Activated T-cell treated with anti-CD3 and anti-CD28 coated beads for 4 hours (primary cell): ENCODE results near the gene ITGA2B.
A peak's percentile ranks its signal among the peaks of the same experiment; 100 is the strongest.
"Not testable (repeated sequence)": the region's sequence is repeated elsewhere in the genome, so short reads cannot be mapped to it uniquely, and the experiment has no call there.

Source experiments
- DNase-seq: peaks from one replicate; pipeline ENCODE4 v3.0.0-alpha.2; 2020

ITGA2B gene

GRCh38 chr17:44368391-44369243 lies 20.8 kb downstream of the ITGA2B start:
- not testable (repeated sequence) for DNase-seq

GRCh38 chr17:44367231-44367979 lies 22.0 kb downstream of the ITGA2B start:
- no peak for DNase-seq

DNA sequence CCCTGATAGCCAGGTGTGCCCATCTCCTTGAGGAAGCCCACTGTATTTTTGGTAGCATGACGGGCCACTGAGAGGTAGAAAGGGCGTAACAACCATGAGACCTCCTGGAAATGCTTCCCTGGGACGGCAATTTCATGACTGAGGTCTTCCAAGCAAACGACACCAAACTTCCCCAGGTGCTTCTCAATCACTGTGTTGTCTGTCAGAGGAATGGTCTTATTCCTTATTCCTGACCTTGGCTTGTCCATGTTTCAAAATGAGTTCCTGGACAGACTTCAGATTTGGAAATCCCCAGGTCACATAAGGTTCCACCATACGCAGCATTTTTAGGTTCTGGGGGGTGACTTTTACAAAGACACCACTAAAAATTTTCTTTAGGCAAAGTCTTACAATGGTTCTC lies 24.4 kb downstream of the ITGA2B start:
- not testable (repeated sequence) for DNase-seq

GRCh38 chr17:44363613-44364159 lies 25.8 kb downstream of the ITGA2B start, which contains the start of gene FAM171A2:
Gene FAM171A2 (minus strand): TSS chr17:44363853. CDS start chr17:44363714, 139 bp downstream.
- DNase-seq = peak; percentile 49

GRCh38 chr17:44362949-44363612 lies 26.4 kb downstream of the ITGA2B start:
- no peak for DNase-seq

GRCh38 chr17:44362459-44362948 lies 26.9 kb downstream of the ITGA2B start:
- no peak for DNase-seq

DNA sequence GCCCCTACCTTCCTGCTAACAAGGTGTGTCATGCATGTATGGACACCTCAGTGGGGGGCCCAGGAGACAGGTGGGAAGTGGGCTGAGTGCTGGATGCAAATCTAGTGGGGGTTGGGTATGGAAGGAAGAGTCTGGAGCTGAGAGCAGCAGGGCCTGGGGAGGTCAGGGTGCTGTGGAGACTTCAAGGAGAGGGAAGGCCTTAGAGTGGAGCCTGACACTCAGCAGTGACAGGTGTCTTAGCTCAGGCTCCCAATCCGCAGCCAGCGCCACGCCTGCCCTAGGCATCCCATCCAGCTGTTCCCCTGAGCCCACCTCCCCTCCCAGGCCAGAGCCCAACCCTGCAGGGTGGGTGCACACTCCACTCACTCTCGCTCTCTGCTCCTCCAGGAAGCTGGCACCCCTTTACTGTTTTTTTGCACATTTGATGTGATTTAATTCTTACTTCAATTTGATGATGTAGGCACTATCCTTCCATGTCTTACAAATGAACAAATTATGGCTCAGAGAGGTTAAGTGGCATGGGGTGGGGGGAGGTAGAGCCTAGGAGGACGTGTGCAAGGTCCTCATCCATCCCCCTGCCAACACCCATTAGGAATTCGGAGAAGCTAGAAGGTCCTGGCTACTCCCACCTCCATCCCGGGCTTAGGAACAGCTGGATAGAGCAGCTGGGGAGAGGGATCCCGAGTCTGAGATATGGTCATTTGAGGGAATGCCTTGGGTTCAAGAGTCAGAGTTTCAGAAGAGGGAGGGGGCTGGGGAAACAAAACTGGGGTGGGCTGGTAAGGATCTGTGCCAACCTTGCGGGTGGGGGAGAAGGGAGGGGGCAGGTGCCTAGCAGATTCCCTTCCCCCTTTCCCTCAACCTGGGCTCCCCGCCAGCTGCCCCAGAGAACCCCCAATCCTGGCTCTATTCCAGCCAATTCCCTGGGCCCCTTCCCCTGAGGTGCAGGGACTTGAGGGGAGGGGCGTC lies 27.9 kb downstream of the ITGA2B start:
- DNase-seq = no peak

DNA sequence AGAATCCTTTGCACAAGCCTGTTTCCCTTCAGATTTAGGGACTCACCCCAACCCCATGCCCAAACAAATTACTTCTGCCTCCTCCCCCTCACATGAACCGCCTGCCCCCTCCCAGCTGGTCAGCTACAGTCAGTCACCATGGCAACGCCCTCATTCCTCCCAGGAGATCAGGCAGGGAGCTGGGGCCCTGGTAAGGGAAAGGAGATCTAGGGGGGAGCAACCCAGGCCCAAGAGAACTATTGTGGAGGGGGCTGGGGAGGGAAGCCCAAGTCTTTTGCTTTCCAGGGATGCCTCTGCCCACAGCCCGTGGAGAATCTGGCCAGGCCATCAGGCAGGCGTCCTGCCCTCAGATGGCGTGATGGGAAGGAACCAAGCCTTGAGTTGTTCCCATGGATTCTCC lies 28.6 kb downstream of the ITGA2B start:
- no peak for DNase-seq

DNA sequence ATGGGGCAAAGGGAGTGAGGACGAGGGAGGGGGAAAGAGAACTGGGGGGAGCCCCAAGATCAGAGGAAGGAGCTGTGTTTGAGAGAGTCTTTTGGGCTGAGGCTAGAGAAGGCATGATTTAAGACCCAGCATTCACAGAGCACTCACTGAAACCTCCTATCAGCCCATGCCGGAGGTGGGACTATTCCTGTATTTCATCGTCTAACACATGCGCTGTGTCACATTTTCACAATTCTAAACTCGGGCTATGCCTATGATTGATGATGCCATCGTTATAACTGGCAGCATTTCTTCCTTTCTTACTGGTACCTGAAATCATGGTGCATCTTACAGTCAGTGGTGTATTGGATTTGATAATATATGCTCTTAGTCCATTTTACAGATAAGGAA lies 29.3 kb downstream of the ITGA2B start:
- DNase-seq = no peak

DNA sequence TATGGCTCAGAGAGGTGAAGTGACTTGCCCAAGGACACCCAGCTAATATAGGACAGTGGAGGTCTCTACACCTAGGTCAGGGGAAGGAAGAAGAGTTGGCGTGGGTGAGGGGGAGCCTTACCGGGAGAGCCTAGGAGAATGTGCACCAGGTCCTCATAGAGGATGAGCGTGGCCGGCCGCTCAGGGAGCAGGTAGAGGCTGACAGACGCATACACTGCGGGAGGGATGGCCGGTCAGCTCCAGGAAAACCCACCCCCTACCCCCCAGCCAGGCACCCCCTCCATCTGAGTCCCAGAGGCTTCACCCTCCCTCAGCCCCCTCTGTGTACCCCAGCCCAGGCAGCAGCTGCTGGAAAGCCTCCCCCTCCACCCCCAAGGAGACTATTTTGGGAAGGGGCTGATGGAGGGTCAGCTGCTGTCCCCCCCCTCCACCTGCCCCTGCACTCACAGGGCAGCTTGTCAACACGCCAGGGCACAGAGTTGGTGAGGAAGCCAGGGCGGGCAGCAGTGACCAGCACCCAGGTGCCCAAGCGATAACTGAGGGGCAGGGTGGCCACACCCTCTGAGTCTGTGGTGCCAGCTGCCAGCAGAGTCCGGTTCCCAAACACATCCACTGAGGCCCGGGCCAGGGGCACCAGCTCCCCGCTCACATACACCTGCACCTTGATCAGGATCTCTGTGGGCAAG lies 29.8 kb downstream of the ITGA2B start:
- DNase-seq = no peak

DNA sequence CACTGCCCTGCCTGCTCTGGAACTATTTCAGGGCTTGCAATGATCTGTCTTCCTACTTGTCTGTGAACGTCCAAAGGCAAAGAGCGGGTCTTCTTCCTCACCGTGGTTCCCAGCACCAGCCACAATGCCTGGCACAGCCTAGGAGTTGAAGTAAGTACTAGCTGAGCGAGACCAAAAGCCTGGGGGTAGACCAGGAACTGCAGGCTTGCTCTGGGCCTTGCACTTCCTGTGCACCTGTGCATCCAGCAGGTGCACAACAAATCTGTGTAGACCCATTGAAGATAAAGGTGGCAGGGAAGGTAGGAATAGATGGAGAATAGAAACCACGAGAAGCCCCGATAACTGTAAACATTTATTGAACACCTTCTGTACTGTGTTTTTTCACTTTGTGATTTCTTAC lies 30.4 kb downstream of the ITGA2B start:
- DNase-seq = no peak

GRCh38 chr17:44358066-44358465 lies 31.4 kb downstream of the ITGA2B start:
- DNase-seq = no peak

GRCh38 chr17:44356241-44356640 lies 33.2 kb downstream of the ITGA2B start:
- DNase-seq = no peak

DNA sequence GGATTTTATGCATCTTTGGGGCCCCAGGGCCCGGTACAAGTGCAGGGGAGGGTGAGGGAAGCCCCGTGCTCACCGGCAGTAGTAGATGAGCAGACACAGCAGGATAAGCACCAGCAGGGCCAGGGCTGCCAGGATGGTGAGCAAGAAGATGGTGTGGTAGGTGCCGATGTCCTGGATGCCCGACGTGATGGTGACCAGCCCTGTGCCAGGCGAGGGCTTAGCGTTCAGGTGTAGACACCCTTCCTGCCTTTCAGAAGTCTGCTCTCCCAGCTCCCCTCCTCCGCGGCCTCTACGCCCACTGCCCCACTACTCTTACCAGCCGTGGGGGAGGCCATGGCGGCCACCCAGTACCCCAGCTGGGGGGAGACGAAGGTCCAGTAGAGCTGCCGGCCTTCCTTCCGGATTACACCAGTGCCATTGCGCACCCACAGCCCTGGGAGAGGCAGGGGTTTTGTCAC lies 33.8 kb downstream of the ITGA2B start:
- no peak for DNase-seq

DNA sequence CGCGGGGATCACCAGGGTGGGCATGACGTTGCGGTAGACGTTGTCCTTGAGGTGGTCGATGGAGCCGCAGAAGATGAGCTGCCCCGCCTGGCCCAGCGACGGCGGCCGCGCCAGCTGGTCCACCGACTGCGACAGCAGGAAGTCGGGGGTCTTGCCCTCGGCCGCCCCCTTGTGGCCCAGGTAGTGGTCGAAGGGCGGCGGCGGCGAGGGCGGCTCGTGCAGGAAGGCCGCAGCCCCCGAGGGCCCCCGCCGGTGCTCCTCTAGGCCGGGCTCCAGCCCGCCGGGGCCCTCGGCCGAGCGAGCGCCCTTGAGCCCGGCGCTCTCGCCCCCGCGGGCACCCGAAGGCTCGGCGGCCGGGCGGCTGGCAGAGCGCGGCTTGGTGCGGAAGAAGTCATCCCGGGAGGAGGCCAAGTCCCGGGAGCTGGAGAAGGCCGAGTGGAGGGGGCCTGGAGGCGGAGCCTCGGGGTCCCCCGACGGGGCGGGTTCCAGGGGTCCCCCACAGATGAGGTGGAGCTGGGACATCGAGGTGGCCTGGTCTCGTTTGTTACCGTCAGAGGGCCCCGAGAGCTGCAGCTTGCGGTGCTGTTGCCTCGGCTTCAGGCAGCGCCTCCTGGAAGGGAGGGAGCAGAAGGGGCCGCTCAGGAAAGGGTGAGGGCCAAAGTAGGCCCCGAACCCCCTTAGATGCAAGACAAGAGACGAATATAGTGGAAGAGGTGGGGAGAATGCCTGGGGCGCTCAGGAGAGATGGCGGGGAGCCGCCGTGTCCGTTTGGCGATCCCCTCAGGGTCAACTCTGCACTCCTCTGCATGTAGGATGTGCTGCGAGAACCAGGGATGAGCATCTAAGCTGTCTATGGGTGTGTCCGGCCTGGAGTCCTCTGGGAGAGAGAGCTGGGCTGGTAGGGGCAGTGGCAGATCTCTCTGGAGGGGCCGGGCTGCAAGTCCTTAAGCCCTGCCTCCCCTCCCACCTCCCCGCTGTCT lies 34.6 kb downstream of the ITGA2B start:
- DNase-seq = peak; percentile 47

- DNase-seq = no peak
Measured at GRCh38 chr17:44353672-44354331, 35.6 kb downstream of the ITGA2B start.

DNA sequence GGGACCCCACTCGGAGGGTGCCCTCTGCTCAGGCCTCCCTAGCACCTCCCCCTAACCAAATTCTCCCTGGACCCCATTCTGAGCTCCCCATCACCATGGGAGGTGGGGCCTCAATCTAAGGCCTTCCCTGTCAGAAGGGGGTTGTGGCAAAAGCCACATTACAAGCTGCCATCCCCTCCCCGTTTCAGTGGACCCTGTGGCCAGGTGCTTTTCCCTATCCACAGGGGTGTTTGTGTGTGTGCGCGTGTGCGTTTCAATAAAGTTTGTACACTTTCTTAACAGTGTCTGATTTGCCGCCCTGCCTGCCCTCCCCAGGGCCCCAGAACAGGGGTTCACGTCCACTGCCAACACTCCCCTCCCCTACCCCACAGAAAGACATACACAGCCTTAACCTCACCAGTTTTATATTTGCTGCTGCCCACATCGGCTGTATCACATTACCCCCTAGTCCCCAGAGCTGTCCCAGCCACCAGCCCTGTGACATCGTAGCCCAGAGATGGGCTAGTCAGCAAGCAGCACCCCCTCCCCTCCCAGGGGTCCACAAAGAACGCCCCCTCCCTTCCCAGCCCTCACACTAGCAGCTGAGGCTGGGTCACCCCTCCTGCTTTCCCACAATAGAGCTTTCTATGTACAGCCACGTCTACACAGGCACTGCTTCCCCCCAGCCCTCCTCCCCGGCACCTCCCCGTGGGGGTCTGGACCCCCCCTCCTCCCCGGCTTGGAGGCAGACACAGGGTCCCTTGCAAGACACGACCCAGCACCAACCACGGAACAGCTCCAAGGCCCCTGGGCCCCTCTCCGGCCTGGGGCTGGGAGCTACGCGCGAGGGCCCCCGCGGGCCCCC lies 36.4 kb downstream of the ITGA2B start:
- DNase-seq = no peak
